GM18909 (cell line): ENCODE data around the gene KLF13.
A peak's percentile ranks its signal among the peaks of the same experiment; 100 is the strongest.

ENCODE experiments used
- ATAC-seq: cut with Tn5 transposase; IDR thresholded peaks from one replicate; pipeline ENCODE4 v1.9.1; 2021; ENCODE audit warnings: mild to moderate bottlenecking; ENCODE audit not compliant: unreplicated experiment, poor library complexity

KLF13 gene

DNA sequence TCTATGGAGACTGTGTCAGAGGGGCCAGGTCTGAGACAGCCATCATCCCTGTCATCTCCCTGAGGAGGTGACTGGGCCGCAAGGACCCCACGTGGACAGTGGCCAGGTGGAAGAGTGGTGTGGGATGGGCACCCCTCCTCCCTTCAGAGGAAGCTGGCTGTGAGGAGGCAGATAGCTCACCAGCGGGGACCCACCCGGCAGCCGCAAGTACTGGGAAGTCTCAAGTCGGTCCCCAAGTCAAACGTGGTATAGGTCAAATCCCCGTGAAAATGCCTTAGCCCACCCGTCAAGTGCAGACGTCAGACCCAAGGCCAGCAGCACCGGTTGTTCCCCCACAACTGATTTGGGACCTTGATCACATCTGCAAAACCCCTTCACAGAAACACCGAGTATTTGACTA lies 12.3 kb upstream of the KLF13 start:
- no peak for ATAC-seq

DNA sequence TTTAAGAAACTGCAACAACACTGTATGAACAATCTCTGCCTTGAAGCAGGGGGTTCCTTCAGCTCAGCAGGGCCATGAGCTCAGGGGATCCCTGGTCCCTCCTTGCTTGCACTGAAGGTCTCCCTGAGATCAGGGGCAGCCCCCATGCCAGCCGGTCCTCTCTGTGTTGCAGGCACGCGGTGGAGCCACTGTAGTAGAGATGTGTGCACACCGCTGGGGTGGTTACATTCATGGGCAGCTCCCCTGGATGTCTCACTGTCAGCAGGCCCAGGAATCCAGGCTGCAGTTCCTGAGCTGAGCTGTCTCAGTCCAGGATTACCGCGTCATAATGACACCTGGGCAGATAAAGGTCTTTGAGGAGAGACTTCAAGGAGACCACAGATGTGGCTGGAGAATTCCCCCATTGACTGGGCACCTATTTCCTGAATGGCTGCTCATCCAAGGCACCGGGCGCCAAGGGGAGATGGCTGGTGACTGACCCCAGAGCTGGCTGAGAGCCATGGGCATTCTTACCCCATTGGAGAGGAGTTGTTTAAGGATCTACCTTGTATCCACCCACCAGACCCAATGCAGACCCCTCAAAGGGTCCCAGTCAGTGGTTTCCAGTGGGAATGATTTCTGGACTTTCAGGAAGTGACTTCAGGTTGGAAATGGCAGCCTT lies 10.4 kb upstream of the KLF13 start:
- ATAC-seq, result no peak

DNA sequence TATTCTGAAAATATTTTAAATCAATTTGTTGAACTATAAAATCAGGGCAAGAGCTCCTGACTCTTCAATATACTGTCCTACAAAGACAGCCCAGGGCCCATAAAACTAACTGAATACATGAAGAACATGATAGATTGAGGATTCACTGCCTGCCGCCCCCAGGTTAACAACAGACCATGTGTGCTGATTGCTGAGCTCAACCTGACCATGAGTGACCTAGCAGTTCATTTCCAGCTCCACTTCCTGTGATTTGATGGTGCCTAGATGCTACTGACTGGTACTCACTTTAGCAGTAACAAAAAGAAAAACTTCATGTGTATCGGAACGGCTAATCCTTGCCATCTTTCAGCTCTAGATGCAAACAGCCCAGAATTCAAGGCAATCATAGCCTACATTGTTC lies 9.6 kb upstream of the KLF13 start:
- no peak for ATAC-seq

DNA sequence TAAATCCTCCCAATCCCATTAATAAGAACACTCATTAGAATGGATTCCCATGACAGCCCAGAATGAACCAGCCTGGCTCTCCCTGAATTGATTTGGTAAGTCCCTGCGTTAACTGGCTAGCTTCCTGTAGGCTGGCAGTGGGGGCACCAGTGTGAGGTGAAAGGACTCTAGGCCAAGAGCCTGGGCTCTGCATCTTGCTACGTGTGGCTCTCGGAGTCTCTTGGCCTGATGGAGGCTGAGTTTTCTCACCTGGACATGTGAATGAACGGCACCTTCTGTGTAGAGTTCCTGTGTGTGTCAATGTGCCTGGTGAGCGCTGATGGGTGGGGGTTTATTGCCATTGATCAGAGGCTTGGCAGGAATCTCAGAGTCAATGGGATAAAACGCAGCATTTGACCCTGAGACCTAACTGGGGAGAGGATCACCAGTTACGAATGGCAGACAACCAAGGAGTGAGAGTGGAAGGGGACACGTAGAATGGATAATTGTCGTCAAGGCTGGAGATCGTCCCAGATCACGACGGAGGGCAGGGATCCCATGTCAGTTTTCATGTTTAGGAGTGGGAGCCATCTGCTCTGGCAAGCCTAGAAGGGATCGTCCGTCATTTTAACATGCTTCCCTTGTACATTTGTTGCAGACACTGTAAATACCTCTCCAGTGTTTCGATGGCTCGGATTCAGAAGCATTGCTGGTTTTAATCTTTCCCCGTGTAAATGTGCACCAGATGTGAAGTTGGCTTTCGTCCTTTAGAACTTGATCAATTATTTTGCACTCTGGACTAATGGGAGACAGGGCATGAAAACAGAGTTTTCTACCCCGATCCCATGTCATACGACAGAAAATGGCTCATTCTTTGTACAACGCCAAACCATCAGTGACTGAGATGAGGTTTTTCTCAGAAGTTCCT lies 9.0 kb upstream of the KLF13 start:
- ATAC-seq, result no peak

DNA sequence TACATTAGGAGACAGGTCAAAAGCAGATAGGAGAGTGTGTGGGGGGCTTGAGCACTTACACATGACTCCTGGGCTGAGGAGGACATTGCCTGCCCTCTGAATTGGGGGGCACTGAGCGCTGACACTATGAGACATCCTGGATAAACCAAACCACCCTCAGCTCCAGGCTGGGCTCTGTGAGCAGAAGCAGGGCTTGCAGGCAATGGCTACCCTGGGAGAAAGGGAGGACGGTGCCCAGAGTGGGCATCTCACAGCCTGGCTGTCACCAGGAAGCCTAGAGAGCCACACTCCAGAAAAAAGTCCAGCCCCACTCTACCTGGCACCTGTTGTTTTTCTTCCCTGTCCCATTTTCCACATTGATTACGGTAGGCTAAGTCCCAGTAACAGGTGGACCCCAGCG lies 8.2 kb upstream of the KLF13 start:
- no peak for ATAC-seq

DNA sequence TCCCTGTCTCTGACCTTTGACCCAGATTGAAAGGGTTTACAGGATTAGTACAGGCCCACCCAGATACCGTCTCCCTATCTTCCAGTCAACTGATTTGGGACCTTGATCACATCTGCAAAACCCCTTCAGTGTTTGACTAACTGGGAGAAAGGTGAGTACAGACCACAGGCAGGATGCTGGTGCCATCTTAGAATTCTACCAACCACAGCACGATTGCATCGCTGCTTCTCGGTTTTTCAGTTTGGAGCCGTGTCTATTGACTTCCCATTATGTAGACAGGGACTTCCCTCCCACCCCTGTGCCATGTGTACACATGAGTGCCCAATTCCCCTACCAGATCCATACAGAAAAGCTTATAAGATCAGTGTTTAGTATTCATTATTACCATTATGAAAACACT lies 6.6 kb upstream of the KLF13 start:
- ATAC-seq, result no peak

DNA sequence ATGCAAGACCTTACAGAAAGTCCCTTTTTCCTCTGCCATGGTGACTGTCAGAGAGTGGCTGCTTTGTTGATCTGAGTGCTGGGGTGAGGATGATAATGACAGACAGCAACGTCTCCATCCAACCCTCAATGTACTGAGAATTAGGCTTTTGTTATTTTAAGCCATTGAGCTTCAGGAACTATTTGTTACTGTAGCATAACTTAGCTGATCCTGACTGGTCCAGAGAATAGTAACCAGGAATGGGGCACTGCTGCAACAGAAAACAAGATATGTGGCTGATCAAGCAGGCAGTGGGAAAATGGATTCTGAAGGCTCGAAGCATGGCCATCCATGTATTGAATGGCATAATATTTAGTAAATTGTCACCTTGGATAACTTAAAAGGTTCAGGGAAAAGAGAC lies 5.2 kb upstream of the KLF13 start:
- no peak for ATAC-seq

DNA sequence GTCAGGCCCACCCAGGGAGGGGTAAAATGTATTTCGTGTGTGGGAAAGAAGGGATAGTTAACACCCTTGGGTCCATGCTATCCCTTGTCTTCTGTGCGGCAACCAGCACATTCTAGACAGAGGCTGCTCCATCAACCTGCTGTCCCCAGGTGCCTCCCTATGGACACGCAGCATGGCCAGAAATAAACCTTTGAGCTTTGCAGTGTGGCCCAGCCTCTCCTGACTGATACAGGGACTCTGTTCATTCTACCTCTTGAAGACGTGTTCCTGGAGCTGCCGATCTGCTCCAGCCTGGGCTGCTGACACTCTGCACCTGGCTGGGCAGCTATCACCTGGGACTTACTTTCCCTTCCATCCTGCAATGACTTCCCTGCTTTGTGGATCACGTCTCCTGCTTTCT lies 4.1 kb upstream of the KLF13 start:
- ATAC-seq, result no peak

DNA sequence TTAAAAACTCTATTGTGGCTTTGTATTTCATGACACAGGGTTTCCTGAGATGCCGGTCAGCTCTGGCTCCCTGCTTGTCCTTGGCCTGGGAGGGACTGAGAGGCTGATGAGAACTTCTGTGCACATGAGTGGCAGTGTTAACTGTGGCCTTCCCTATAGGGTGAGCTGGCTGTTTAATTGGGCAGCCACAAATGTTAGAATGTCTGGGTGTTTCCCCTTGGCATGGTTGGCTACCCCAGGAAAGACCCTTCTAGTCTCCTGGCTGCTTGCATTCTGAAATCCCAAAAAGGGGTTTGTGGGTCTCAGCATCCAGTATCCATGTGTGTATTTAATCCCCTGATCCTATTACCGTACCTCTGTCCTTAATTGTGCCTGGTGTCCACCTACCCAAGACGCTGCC lies 3.0 kb upstream of the KLF13 start:
- no peak for ATAC-seq

DNA sequence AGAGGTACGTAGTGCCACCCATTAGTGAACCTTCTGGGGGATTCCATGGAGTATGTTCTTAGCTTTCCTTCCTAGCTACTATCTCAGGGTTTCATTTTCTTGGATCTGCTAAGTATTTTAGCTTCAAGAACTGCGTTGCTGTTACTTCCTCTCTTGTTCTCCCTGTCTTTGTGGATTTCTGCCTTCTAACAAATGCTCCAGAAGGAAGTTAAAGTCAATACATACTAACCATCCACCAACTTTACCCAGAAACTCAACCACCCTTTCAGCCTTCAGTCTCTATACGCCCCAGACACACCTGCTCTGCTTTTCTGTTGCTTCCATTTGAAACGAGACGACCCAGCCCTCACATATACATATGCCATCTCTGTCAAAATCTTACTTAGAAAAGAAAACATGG lies 2.4 kb upstream of the KLF13 start:
- no peak for ATAC-seq

DNA sequence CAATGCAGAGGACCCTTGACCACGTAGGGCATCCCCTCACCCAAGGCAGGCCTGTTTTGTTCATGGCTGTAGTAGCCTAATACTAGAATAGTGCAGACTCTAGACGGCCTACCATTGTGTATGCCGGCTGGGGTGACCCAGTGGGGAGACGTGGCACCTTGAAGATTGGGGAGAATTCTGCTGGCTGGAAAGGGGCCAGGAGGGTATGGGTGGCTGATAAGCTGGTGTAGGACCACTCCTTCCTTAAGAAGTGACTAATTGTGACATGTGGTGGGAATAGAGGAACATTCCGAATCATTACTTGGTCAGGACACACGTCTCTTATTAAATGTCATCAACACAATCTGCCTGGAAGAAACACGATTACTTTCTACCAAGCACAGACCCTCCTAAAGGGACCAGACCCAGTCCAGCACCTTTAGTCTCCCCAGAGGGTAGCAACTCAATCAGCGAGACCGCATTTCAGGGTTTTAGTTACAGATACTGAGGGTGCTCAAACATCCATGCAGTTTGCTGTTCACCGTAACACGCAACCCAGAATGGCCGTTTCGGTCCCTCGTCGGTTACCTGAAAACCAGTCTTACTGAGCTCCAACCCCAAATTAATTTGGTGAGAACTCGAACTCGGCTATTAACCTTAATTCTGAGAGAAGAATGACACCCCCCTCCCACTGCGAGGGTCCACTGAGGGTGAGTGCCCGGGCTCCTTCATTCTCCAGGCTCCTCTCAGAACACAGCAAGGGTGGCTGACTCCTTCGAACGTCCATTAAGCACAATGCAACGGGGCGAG lies 1.6 kb upstream of the KLF13 start:
- ATAC-seq, result no peak

DNA sequence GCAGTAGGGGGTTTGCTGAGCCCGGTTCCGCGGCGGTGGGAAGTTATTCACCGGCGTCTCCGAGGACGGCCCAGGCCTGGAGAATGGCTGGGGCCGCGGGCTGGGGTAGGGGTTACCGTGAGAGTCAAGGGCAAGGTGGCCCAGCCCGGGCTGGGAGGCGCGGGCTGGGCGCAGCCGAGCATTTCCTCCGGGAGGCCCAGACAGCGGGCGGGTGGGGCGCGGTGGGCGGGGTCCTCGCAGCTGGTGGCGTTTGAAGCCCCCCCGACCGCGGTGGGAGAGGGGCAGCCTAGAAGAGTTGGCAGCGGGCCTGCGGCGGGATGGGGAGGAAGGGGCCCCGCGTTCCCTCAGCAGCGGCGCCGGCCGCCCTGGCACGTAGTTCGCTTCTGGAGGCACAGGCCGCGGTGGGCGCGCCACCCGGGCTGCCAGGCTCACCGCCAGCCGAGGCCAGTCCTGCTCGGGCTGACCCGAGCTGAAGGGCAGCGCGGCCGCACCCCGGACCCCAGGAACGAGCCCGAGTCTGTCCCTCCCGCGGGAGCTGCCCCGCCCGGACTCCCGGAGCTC lies 960 bp upstream of the KLF13 start:
- peak; percentile 8 for ATAC-seq

DNA sequence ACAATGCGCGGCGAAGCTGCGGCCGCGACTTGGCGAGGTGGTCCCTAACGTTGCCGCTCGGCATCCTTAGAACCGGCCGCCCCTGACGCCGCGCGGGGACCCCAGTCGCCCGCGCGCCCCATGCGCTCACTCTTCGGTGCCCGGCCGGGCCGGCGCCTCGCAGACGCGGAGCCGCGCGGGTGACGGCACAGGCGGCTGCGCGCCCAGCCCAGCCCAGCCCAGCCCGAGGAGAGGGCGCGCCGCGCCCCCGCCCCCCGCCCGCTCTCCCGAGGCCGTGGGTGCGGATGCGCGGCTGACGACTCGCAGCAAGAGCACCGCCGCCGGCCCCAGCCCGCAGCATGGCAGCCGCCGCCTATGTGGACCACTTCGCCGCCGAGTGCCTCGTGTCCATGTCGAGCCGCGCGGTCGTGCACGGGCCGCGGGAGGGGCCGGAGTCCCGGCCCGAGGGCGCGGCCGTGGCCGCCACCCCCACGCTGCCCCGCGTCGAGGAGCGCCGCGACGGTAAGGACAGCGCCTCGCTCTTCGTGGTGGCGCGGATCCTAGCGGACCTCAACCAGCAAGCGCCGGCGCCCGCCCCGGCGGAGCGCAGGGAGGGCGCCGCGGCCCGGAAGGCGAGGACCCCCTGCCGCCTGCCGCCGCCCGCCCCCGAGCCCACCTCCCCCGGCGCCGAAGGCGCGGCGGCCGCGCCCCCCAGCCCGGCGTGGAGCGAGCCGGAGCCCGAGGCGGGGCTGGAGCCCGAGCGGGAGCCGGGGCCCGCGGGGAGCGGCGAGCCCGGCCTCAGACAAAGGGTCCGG lies 437 bp downstream of the KLF13 start:
- ATAC-seq, result peak; percentile 16

DNA sequence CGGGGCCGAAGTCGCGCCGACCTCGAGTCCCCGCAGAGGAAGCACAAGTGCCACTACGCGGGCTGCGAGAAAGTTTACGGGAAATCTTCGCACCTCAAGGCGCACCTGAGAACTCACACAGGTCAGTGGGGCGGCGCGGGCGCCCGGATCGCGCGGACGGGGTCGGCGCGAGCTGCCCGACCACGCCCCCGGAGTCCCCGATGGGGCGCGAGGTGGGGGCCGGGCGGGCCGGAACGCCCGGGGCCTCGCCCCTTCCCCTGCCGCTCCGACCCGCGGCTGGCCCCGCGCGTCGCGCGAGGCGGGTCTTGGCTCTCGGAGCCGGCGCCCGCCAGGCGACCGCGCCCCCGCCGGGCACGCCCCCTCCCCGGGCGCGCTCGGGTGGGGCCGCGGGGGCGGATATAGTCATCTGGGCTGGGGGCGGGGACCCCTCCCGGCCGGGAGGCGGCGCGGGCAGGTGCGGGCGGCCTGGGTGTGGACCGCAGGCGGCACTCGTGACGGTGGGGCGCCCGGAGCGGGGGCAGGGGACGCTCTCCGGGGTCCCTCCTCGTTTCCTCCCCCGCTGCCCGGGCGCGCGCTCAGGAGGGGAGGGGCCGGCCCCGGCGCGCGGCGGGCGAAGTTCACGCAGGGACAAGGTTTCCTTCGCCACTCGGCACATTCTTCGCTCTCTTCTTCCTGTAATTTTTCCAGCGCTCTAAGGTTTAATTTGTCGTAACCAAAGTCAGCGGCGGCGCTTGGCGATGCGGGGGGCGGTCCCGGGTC lies 1.2 kb downstream of the KLF13 start:
- ATAC-seq, result peak; percentile 11

DNA sequence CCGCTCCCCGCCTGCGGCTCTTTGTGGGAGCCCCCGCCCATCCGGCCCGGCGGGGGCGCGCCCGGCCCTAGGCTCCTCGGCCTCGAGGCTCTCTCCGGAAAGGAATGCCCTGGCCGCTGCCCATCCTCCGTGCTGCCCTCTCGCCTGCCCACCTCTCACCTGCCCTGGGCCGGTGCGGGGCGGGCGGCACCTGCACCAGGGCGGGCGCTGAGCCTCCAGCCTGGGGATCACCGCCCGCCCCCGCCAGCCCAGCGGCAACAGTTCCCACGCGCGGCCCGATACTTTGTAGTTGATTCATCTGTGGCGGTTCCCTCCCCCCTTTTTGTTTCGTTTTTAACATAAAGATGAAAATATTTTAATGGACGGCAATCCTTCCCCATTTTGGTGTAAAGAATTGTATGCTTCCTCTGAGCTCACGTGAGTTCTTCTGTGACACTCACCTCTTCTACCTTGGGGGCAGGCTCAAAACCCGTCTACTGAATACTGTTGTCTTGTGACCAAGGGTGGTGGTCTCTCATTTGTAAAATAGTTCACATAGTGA lies 1.9 kb downstream of the KLF13 start:
- no peak for ATAC-seq

DNA sequence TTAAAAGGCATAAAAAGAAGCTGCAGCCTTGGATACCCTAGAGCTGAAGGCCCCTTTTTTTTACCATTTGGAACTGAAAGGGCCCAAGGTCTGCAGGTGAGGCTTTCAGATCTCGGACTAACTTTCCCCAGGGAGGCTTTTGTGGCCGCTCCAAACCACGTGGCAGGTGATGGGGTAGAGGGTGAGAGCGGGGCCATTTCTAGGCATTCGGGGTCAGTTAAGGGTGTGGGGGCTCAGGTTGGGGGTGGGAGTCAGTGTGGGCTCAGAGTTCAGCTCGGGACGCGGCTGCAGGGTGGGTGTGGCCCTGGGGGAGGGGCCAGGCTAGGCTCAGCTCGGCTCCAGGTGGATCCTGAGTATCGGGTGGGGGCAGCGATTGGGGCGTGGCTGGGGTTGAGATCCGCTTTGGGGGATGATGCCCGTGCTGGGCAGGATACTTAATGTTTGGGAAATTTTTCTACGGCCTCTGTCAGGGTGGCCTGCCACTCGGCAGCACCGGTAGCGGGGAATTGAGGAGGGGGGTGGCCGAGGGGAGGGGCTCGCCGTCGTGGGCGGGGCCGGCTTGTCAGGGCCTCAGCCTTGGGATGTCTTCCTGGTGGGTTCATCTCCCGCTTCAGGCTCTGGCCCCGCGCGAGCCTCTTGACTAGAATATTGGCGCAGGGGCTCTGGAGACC lies 2.5 kb downstream of the KLF13 start:
- no peak for ATAC-seq

DNA sequence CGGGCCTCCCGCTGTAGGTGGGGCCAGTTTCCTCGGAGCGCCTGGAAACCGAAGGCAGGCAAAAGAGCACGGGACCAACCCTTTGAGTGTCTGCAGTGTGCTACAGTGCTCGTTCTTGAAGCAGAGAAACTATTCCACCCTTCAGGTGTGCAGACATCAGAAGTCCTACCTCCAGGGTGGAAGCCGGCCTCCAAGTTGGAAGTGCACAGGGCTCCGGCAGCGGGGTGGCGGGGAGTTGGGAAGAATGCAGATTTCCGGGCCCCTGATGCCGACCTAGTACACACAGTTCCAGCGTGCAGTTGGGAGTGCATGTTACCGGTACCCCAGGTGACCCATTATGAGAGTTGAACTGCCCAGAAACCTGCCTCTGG lies 3.0 kb downstream of the KLF13 start:
- no peak for ATAC-seq

DNA sequence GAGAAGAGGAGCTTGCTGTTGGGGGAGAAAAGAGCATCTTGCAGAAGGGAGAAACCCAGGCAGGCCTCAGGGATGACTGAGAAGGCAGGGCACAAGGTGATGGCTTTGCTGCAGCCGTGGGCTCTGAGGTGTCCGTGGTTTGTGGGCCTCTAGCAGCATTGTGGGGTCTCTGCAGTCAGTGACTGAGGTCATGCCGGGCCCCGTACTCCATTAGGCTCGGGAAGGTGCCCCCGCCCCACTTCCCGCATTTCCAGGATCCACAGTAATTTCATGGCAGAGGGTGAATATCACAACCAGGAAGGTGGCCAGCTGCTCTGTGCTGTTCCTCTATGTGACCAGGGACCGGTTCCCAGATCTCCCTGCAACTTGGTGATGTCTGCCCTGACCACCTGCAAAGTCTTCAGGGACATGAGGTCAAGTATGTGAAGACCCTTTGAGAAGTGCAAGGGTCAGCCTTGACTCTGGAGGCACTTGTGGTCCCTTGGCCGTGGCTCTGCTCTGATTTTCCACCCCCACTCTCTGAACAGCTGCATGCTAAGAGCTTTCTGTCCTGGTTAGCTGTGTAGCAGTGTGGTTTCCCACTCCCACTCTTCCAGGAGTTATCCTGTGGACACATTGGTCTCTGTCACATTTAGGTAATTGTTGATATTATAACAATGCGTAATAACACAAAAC lies 3.6 kb downstream of the KLF13 start:
- no peak for ATAC-seq
